ENCODE results near the gene CD93.

The CD93 gene

DNA sequence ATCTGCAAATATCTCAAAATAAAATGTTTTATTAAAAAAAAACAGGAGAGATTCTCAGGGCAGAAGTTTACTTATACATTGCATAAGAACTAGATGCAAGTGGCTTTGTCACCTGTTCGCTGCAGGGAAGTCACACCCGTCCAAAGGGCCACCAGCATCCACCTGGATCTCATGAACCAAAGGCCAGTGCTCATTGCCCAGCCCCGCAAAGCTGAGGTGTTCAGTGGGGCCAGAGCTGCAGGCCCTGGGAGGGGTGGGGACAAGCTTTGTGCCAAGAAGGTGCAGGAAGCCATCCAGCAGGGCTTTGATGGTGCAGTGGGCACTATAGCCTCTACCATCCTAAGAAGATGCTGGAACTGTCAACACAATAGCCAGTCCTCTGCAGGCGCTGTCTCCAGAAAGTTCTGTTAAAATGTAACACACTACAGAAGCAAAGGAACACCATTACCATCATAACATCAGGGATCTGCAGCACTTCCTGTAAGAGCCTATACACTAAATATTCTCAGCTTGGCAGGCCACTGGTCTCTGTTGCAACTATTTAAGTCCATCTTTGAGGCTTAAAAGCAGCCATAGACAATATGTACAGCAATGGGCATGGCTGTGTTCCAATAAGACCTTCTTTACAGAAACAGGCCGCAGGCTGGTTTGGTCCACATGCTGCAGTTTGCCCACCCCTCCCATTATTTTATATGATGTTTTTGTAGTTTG lies 15.7 kb upstream of the CD93 start:
- H2BK5ac ChIP-seq (ENCODE audit: low read length): no peak overlapping the region
- no peak overlapping the region for H3K4ac ChIP-seq (ENCODE audit: low read length)
- H3K4me2 ChIP-seq (ENCODE audit: insufficient read depth, low read length, poor library complexity, severe bottlenecking): no peak overlapping the region
- no peak overlapping the region for H2AFZ ChIP-seq (ENCODE audit: low read length)
- no peak overlapping the region for H2BK12ac ChIP-seq (ENCODE audit: low read length)
- H4K91ac ChIP-seq (ENCODE audit: low read depth, low read length, poor library complexity): no peak overlapping the region
- no peak overlapping the region for H3K27ac ChIP-seq (replicated peaks; ENCODE audit: low read length)
- no peak overlapping the region for H2AK5ac ChIP-seq (ENCODE audit: low read depth, low read length)
- H3K14ac ChIP-seq (ENCODE audit: low read length): no peak overlapping the region
- no peaks in the 10 kb centered on the region for H3K9me3 ChIP-seq (replicated peaks in 1 of 2; ENCODE audit: control insufficient read depth in 2 of 2, insufficient read depth in 1 of 2, low read depth in 1 of 2, low read length in 2 of 2)
- H3K23ac ChIP-seq (ENCODE audit: low read depth, low read length, poor library complexity): no peak overlapping the region
- H3K4me3 ChIP-seq (ENCODE audit: low read length in 2 of 2): no peak overlapping the region
- H3K36me3 ChIP-seq (replicated peaks in 1 of 2; ENCODE audit: control insufficient read depth in 2 of 2, insufficient read depth in 2 of 2, low read length in 2 of 2): no peaks in the 10 kb centered on the region
- no peak overlapping the region for H2BK120ac ChIP-seq (ENCODE audit: low read depth, low read length)
- H3K4me1 ChIP-seq (ENCODE audit: control insufficient read depth in 2 of 2, insufficient read depth in 1 of 2, low read depth in 1 of 2, low read length in 2 of 2): peaks cover 0 to 5% of the 10 kb centered on the region in 2 donors
- no peaks in the 10 kb centered on the region for H3K27me3 ChIP-seq (ENCODE audit: control insufficient read depth in 3 of 3, insufficient read depth in 3 of 3, low read depth in 1 of 3, low read length in 3 of 3)
- H3K79me1 ChIP-seq (ENCODE audit: low read depth, low read length): no peaks in the 10 kb centered on the region
- no CpG with 5 or more reads among the region's 5 CpGs for WGBS, 2 donors (ENCODE audit: extremely low coverage in 2 of 2, insufficient read length in 2 of 2, insufficient replicate concordance in 1 of 2)
- H3K9ac ChIP-seq (ENCODE audit: low read depth, low read length, poor library complexity): no peak overlapping the region
- no peak overlapping the region for H2BK15ac ChIP-seq (ENCODE audit: low read length)
- H4K8ac ChIP-seq (ENCODE audit: low read depth, low read length): no peak overlapping the region
- H3K18ac ChIP-seq (ENCODE audit: low read length): no peak overlapping the region
- DNase-seq (ENCODE audit: low spot score): no peak

GRCh38 chr20:23100720-23101107 lies 14.6 kb upstream of the CD93 start:
- no peak overlapping the region for H3K23ac ChIP-seq (ENCODE audit: low read depth, low read length, poor library complexity)

DNA sequence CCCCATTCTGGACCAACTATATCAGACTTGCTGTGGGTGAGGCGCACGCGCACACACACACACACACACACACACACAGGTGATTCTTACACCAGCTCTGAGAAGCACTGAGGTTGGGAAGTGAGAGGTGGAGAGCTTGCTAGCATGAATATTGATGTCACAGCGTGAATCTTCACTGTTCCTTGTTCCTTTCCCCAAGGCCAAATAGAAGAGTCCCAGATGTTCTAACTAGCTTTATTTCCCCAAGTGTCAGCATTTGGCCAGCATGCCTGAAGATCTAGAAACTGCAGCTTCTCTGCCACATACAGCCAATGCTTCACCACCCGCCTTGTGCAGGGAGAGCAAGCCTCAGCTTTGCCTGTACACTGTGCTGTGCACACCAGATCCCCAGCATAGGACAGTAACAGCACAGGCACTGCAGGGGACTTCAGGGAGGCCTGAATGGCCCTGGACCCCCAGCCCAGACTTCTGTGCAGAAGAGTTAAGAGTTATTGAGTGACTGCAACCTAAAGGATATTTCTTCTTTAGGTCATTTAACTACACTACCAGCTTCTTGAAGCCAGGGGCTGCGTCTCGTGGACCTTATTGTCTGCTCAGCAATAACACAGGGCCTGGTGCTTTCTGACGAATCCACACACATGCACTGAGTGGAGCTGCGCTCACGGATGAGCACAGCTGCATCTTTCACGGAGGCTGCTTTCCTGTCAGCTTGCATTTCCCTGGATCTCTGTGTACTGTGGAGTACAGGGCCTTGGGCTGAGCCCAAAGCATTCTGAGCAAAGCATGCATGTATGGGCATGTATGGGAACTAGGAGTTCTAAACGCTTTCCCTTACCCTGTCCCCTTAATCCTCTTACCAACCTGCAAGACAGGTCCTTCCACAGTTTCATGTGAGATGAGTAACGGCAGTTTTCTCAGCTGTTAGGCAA lies 13.9 kb upstream of the CD93 start:
- WGBS, 2 donors (ENCODE audit: extremely low coverage in 2 of 2, insufficient read length in 2 of 2, insufficient replicate concordance in 1 of 2): no CpG with 5 or more reads among the region's 13 CpGs
- no peak overlapping the region for H4K91ac ChIP-seq (ENCODE audit: low read depth, low read length, poor library complexity)
- DNase-seq (ENCODE audit: low spot score): no peak
- peak overlapping the region; percentile 28 for H3K18ac ChIP-seq (ENCODE audit: low read length)
- no peak overlapping the region for H2BK5ac ChIP-seq (ENCODE audit: low read length)
- H2AK5ac ChIP-seq (ENCODE audit: low read depth, low read length): no peak overlapping the region
- no peak overlapping the region for H3K27ac ChIP-seq (replicated peaks; ENCODE audit: low read length)
- H3K23ac ChIP-seq (ENCODE audit: low read depth, low read length, poor library complexity): no peak overlapping the region
- H3K79me1 ChIP-seq (ENCODE audit: low read depth, low read length): no peaks in the 10 kb centered on the region
- peak overlapping the region; percentile 5 for H2AFZ ChIP-seq (ENCODE audit: low read length)
- no peak overlapping the region for H3K4me2 ChIP-seq (ENCODE audit: insufficient read depth, low read length, poor library complexity, severe bottlenecking)
- H4K8ac ChIP-seq (ENCODE audit: low read depth, low read length): no peak overlapping the region
- H3K9ac ChIP-seq (ENCODE audit: low read depth, low read length, poor library complexity): peak overlapping the region; percentile 30
- no peak overlapping the region for H3K14ac ChIP-seq (ENCODE audit: low read length)
- H2BK15ac ChIP-seq (ENCODE audit: low read length): no peak overlapping the region
- H2BK120ac ChIP-seq (ENCODE audit: low read depth, low read length): no peak overlapping the region
- peaks cover 0 to 5% of the 10 kb centered on the region in 2 donors for H3K4me1 ChIP-seq (ENCODE audit: control insufficient read depth in 2 of 2, insufficient read depth in 1 of 2, low read depth in 1 of 2, low read length in 2 of 2)
- H3K4me3 ChIP-seq (ENCODE audit: low read length in 2 of 2): no peak overlapping the region
- H2BK12ac ChIP-seq (ENCODE audit: low read length): peak overlapping the region; percentile 76
- no peaks in the 10 kb centered on the region for H3K9me3 ChIP-seq (replicated peaks in 1 of 2; ENCODE audit: control insufficient read depth in 2 of 2, insufficient read depth in 1 of 2, low read depth in 1 of 2, low read length in 2 of 2)
- no peaks in the 10 kb centered on the region for H3K27me3 ChIP-seq (ENCODE audit: control insufficient read depth in 3 of 3, insufficient read depth in 3 of 3, low read depth in 1 of 3, low read length in 3 of 3)
- no peak overlapping the region for H3K4ac ChIP-seq (ENCODE audit: low read length)
- H3K36me3 ChIP-seq (replicated peaks in 1 of 2; ENCODE audit: control insufficient read depth in 2 of 2, insufficient read depth in 2 of 2, low read length in 2 of 2): no peaks in the 10 kb centered on the region

More at GRCh38 chr20:23100720-23101107, 14.6 kb upstream of the CD93 start:
- H3K14ac ChIP-seq (ENCODE audit: low read length): no peak overlapping the region
- no peak overlapping the region for H2BK12ac ChIP-seq (ENCODE audit: low read length)
- H2AK5ac ChIP-seq (ENCODE audit: low read depth, low read length): no peak overlapping the region
- no peak overlapping the region for H3K18ac ChIP-seq (ENCODE audit: low read length)
- no peak overlapping the region for H2BK120ac ChIP-seq (ENCODE audit: low read depth, low read length)
- H4K91ac ChIP-seq (ENCODE audit: low read depth, low read length, poor library complexity): no peak overlapping the region
- H3K9me3 ChIP-seq (replicated peaks in 1 of 2; ENCODE audit: control insufficient read depth in 2 of 2, insufficient read depth in 1 of 2, low read depth in 1 of 2, low read length in 2 of 2): no peaks in the 10 kb centered on the region
- H2BK15ac ChIP-seq (ENCODE audit: low read length): no peak overlapping the region
- H3K4me3 ChIP-seq (ENCODE audit: low read length in 2 of 2): no peak overlapping the region
- no peaks in the 10 kb centered on the region for H3K36me3 ChIP-seq (replicated peaks in 1 of 2; ENCODE audit: control insufficient read depth in 2 of 2, insufficient read depth in 2 of 2, low read length in 2 of 2)
- H4K8ac ChIP-seq (ENCODE audit: low read depth, low read length): no peak overlapping the region
- H3K79me1 ChIP-seq (ENCODE audit: low read depth, low read length): no peaks in the 10 kb centered on the region
- no peak overlapping the region for H3K27ac ChIP-seq (replicated peaks; ENCODE audit: low read length)
- no peak overlapping the region for H3K9ac ChIP-seq (ENCODE audit: low read depth, low read length, poor library complexity)
- H2BK5ac ChIP-seq (ENCODE audit: low read length): no peak overlapping the region
- no peak for DNase-seq (ENCODE audit: low spot score)
- peak overlapping the region; percentile 5 for H2AFZ ChIP-seq (ENCODE audit: low read length)
- no peak overlapping the region for H3K4me2 ChIP-seq (ENCODE audit: insufficient read depth, low read length, poor library complexity, severe bottlenecking)
- H3K4me1 ChIP-seq (ENCODE audit: control insufficient read depth in 2 of 2, insufficient read depth in 1 of 2, low read depth in 1 of 2, low read length in 2 of 2): peaks cover 0 to 5% of the 10 kb centered on the region in 2 donors
- no peaks in the 10 kb centered on the region for H3K27me3 ChIP-seq (ENCODE audit: control insufficient read depth in 3 of 3, insufficient read depth in 3 of 3, low read depth in 1 of 3, low read length in 3 of 3)
- no peak overlapping the region for H3K4ac ChIP-seq (ENCODE audit: low read length)

Data from neuronal stem cell (in vitro differentiated cells).